Esophagus muscularis mucosa (tissue), 4 donors: ENCODE results near the gene VGLL4.

Source experiments
- CTCF ChIP-seq, 3 experiments: fragments of 200-600 bp in 2 of 3; fragments of 450-650 bp in 1 of 3; sonication (generic) in 2 of 3; IDR thresholded peaks; one replicate each; pipeline ENCODE4 v1.5.1; 2017 to 2019; ENCODE audit warnings: antibody characterized with exemption in 3 of 3, mild to moderate bottlenecking in 2 of 3, moderate library complexity in 1 of 3
- EP300 ChIP-seq: sonication (generic); formaldehyde crosslinking; IDR thresholded peaks from one replicate; pipeline ENCODE4 v1.6.1; 2017; ENCODE audit warnings: antibody characterized with exemption
- POLR2A ChIP-seq: fragments of 450-650 bp; IDR thresholded peaks from one replicate; pipeline ENCODE4 v1.6.1; 2017; ENCODE audit warnings: antibody characterized with exemption, moderate library complexity, mild to moderate bottlenecking, low read depth
- POLR2AphosphoS5 ChIP-seq, 2 donors: sonication (generic); formaldehyde crosslinking; IDR thresholded peaks; one replicate each; pipeline ENCODE4 v1.6.1; 2017; ENCODE audit warnings: antibody characterized with exemption in 2 of 2

GRCh38 chr3:11559816-11560633, 83.7 kb downstream of the VGLL4 start:
- TF ChIP-seq POLR2A (no peak), EP300 (no peak), POLR2AphosphoS5 (IDR thresholded peaks at IDR 0.05) (no peak), CTCF (IDR thresholded peaks at IDR 0.05) (no peak)
